Fibroblast of skin of left quadriceps (primary cell): Measurements from ENCODE around the gene FN1.

Experiments used
- DNase-seq, 2 experiments: peaks; one replicate each; pipeline ENCODE4 v3.0.0-alpha.2; 2013; ENCODE audit warnings: low read depth in 2 of 2

The FN1 gene

DNA sequence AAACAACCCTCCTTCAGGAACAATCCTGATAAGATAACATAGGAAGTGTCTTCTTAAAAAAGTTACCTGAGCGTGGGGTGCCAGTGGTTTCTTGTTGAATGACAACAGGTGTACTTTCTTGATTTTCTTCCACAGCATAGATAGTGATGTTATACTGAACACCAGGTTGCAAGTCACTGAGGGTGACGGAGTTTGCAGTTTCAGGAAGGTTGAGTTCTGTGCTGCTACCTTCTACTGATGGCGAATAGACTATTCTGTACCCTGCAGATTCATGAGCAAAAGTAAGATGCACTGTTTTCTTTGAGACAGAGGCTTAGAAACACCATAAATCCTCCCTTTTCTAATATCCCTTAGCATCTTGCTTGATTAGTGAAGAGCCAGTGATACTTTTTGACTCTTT lies 28.8 kb downstream of the FN1 start:
- no peak for DNase-seq

DNA sequence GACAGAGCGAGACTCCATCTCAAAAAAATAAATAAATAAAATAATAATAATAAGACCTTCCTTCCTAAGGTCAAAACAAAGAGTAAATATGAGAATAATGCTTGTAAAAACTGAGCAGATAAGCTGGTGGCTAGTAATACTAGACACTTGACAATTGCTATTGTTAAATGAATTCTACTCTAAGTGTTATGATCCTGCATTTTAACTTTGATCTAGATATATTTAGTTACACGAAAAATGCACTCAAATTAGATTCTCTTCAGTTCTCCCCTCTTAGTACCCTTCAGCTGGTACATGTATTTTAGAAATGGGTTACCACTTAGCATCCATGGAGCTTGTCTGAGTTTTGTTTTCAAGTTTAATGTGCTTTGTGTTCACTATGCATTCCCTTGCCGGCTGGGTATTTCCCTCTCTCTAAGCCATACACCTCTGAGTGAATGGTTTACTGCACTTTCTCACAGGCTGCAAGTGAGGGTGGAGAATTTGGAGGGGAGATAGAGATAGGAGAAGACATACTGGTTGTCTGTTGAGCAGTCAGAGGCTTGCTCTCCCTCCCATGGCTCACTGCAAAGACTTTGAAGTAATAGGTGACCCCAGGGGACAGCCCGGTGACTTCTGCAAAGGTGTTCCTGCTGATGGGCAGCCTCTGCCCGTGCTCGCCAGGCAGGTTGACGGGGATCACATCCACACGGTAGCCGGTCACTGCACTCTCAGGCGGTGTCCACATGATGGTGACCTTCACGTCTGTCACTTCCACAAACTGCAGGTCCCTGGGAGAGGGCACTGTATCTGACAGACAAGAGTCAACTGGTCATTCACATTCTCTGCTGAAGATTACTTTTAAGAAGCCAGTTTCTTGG lies 29.9 kb downstream of the FN1 start:
- no peak for DNase-seq

DNA sequence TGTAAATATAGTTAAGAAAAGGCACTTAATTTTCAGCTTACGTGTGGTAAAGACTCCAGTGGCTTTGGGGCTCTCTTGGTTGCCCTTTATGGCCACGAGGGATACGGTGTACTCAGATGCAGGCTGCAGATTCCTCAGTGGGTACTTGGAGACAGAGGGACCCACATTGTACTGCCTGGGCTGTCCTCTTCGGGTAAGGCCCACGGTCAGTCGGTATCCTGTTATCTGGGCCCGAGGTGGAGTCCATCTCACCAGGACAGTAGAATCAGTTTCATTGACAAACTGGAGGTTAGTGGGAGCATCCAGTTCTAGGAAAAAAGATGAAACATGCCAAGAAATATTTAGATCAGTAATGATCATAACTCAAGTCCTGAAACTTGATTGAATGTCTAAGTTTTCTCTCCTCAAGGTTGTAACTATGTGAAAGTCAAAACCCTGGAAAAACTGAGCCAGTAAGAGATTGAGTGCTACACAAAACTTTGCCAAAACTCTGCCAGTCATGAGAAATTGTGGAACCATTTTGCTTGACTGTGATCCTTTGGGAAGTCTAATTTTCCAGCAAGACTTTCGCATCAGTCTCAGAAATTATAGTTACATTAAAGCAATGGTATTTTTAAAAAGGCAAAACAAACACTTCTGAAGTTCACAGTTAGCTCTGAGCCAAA lies 31.4 kb downstream of the FN1 start:
- no peak for DNase-seq

DNA sequence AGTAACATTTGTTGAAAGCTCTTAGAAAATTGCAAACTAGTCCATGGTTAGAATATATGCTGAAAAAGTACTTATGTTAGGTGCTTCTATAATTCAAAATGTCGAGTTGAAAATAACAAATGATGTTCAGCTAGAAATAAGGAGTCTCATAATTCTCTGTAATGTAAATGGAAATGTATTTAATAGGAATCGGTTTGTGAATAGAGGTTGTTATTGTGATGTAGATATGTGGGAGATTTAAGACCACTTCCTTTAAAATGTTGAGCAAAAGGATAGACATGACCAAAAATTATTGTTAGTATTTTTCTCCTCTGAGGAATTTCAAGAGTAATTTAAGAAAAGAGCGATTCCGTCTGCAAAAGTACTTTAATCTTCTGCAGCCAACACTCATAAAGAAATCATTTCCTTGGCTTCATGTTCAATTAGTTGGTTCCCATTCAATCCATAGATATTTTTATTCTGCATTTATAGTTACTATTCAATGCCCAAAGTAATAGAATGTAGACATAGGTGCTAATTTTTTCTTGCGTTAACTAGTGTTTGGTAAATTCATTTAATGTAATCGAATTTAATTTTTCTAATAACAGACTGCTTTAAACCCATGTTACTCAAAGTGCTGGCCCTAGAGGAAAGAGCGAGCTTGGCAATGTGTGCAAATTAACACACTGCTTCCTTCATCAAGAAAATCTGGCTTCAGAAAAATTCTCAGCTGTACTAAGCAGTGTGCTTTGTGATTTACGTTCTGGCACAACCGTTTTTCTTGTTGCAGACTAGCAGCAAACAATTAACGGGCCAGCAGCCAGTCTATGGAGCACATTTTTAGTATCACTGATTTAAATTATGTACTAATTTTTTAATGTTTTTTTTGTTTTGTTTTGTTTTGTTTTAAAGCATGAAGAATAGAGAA lies 32.2 kb downstream of the FN1 start:
- DNase-seq, result no peak

DNA sequence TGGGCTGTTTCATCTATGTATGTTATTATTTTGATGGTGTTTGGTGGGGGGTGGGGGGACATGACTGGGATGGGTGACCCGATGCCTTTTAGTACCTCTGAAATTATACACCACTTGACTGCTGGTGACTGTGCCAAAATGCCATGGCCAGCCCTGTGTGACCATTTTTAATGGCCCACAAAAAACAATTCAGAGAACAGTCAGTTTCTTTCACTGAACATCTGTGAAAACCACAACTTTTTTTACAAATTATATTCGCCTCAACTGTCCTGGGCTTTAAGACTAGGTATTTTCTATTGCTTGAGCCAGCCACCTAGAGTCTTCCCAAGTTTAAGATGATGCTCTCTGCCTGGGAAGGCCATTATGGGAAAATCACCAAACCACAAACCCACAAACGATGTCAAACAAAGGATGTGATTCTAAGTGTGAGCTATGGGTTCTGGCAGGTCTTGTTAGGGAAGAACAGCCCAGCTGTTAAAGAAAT lies 33.9 kb downstream of the FN1 start:
- peak; percentile 82 to 86 for DNase-seq

DNA sequence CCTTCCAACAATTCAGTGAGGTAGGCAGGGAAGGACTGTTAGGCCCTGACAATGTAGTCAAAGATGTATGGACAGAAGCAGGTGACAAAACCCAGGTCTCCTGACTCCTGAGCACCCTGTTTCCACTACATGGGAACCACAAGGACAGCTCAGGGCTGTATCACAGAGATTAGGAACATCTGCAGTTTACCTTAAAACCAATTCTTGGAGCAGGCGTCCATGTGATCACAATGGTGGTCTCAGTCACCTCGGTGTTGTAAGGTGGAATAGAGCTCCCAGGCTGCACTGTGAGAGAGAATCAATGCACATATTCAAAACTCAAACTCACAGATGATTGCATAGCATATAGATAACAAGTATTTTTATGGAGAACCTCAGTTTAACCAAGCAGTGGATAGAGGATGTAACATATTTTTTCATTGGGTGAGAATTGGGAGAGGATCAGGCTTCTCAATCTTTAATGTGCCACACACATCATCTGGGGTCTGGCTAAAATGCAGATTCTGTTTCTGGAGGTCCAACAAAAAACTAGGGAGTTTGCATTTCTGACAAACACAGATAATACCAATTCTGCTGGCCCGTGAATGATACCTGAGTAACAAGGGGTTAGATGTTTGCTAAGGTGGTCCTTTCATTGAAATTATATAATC lies 36.7 kb downstream of the FN1 start:
- no peak for DNase-seq

DNA sequence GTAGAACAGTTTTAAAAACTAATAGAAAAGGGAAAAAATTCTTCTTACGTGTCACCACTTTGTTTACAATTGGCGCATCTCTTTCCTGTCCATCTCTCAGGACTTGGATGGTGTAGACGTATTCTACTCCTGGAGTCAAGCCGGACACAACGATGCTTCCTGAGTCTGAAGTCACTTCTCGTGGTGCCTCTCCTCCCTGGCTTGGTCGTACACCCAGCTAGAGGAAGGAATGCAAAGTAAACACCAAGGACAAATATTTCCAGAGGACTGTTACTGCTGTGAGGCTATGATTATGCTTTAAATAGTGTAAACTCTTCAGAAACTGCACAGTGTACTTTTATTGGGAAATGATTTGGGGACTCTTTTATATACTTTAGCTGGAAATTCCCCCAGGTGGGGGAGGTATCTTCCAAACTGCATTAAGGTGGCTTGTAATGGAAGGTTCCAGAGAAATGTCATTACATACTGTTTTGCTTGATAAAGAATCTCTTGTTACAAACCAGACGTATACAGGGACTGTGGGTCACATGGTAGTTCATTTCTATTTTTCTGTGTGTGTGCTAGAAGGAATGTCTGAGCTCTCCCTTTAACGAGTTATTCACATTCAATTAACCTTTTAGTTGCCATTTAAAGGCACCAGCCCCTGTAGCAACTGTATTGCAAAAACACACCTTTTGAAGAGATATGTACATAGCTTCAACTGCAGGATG lies 38.1 kb downstream of the FN1 start:
- DNase-seq, result no peak

DNA sequence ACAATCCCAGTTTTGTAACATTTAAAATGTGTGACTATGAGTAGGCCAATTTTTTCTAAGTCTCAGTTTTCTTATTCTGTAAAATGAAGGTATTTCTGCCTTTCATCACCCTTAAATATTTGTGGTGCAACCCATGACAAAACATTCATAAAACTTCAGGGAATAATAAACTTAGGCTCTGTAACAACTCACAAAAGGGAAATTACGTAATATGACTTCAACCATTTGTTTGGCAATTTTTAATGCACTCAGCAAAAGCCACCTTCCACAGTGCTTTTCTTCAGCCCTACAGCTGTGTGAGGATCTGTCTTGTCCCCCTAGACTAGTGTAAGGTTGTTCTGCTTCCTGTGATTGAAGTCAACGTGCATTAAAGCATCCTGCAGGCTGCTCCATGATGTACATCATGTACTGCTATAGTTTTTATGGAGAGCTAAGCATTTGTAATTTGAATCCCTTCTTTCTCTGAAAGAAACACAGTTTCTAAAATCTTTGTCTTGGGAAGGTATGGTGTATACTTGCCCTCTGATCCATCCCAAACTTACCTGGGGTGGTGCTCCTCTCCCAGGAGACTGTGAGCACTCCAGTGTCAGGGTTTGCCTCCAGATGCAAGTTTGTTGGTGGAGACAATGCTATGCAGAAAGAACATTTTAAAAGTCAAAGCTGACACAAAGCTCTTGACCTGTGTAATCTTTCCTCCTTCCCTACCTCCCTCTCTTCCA lies 39.1 kb downstream of the FN1 start:
- peak; percentile 86 for DNase-seq

DNA sequence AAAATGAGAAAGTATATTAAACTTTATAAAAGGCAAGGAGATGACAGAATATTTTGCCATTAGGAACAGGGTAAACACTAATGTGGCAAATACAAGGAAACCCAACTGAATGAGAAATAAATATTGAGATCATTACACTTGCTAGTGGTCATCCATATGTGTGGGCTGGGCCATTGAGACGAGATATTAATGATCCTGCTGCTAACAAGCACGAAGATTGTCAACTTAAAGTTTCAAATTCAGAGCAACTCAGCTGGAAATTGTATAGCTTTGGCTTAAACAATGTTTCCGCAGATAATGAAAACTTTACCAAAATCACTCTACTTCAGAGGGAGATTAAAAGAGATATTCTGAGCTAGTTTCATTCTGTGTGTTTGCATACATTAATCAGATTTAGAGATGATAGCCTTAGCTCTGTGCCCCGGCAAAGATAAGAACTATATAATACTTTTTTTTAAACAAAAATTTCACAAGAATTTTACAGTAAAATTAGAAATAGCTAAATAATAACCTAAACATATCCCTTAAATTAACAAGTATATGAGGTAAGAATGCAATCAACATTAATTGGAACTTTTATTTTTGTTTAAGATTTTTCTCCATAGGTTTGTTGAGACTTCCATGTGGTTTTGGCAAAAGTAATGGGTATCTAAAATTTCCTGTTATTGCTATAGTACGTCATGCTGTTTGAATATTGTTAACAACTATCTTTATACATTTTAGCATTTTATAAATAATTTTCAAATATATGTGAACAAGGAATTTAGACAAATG lies 40.0 kb downstream of the FN1 start:
- DNase-seq, result no peak

DNA sequence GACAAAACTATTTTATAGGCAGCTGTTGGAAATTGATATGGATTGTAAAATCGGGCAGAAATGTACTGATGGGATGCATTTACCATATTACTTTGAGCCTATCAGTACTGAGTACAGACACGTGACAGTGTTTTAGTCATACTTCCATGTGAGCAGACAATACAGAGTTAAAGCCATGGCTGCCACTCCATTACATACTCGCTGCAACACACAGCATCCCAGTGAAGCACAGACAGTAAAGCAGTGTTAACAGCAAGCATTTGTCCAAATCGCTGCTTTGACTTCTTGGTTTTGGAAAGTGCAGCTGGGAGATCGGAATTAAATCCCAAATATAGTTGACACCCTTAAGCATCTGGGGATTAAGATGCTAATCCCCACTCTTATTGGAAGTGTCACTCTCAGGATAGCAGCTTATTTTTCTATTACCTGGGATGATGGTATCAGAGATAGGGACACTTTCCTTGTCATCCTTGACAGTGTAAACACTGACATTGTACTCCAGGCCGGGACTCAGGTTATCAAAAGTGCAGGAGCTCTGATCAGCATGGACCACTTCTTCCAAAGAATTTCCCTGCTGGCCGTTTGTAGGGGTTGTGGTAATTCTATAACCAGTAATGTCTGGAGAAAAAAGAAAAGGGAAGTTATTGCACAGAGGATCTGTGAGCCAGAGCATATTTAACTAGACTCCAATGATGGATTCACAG lies 41.6 kb downstream of the FN1 start:
- no peak for DNase-seq

DNA sequence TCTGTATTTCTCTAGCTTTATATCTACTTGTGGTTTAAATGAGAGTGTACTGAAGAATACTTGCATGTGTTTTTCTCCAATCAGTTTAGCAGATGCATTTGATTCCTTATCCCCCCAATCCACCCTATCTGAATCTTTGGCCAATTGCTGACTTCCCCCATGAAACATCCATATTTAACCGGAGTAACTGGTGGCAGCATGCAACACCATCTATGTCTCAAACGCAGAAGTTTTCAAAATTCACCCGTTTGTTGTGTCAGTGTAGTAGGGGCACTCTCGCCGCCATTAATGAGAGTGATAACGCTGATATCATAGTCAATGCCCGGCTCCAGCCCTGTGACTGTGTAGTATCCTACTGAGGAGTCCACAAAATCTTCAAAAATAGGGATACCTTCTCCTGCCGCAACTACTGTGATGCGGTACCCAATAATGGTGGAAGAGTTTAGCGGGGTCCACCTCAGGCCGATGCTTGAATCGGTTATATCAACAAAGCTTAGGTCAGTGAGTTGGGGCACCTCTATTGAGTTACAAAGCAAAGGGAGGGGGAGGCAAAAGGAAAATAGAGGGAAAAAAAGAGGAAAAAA lies 43.1 kb downstream of the FN1 start:
- DNase-seq, result no peak

DNA sequence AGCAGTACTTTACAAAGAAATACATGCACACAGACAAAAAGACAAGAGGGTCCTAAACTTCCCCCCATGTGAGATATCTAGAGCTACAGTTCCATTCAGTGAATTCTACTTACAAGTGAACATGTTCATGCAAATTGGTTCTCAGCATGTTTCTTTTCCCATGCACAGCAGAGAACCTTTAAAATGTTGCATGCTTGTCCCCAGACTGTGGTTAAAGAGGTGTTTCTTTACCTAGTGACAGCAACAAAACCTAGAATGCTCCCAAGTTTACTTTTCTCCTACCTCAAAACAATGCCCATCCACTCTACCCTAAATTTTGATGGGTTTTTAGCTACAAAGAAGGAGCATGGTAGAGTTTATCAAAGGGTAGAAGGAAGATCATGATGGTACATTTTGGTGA lies 43.7 kb downstream of the FN1 start:
- DNase-seq, result no peak

DNA sequence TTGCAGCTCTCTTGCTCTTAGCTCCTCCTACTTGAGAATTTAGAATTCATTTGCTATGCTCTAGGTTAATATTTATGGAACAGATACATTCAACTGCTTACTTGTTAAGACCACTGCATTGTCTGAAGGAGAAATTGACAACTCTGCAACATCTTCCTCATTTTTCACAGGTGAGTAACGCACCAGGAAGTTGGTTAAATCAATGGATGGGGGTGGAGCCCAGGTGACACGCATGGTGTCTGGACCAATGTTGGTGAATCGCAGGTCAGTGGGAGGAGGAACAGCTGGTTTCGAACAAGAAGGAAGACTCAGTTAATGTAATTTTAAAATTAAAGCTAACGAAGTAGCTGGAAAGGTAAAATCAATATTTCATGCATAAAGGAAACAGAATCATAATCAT lies 44.3 kb downstream of the FN1 start:
- DNase-seq, result no peak

DNA sequence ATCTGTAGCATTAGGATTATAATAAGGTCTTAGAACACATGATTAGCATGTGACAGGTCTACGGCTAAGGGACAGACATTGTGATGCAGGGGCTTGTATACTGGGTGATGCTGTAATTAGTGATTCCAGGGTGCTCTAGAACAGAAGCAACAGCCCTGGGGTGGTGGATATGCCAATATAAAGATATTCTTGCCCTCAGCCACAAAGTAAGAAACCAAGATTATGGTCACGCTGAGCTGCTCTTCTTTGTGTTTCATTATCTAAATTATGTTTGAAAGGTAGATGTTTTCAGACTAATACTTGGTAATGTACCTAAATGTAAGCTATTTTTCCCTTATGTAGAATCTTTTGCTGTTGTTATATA lies 45.3 kb downstream of the FN1 start:
- no peak for DNase-seq

DNA sequence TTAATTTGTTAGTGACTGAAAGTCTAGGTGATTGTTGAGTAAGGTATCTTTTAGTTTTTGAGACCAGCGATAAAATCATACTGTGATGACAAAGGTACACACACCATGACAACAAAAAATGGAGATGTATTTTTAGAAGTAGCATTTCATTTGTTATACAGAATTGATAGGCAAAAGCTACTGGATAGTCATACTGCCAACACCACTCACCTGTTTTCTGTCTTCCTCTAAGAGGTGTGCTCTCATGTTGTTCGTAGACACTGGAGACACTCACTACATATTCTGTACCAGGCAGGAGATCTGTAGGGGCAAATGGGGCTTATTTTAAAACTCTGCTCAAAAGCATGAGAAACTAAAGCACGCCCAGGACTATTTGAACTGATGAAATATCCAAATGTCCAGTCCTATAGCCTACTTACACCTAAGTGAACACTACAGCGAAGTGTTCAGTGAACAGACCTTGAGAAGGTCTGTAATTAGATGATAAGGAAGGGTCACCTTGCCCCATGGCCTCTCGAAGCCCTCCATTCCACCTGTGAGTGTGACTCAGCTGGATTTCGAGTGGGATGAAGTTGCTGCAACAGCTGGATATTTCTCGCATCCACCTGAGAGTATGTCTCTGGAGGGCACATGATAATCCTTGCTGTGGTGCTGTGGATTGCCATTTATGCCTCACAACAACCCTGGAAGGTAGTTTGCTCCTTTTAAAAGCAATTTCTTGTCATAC lies 47.7 kb downstream of the FN1 start:
- no peak for DNase-seq

DNA sequence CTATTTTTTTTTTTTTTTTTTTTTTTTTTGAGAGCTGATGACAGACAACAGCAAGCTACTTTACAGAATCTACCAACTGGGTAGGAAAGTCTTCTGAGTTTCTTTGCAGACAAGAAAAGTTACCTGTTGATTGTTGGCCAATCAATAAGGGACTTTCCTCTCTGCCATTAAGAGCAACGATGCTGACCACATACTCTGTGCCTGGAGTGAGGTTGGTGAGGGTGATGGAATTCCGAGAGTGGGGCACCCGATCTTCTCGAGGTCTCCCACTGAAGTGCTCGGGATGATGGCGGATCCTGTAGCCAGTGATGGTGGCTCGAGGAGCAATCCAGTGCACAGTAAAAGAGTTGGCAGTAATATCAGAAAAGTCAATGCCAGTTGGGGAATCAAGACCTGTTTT lies 49.3 kb downstream of the FN1 start:
- DNase-seq, result no peak

DNA sequence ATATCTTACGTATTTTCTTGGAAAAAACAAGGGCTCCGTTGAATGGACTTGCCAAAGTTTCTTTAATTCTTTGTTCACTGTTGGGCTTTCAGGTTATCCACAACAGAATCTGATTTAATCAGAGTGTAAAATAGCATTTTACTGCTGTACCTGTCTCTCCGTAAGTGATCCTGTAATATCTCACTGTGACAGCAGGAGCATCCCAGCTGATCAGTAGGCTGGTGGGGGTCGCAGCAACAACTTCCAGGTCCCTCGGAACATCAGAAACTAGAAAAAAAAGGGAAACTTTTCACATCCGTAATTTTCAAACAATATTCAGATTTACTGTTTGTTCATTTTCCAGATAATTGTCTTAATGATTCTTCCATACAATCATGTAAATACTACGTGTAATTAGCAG lies 51.2 kb downstream of the FN1 start:
- DNase-seq, result no peak

DNA sequence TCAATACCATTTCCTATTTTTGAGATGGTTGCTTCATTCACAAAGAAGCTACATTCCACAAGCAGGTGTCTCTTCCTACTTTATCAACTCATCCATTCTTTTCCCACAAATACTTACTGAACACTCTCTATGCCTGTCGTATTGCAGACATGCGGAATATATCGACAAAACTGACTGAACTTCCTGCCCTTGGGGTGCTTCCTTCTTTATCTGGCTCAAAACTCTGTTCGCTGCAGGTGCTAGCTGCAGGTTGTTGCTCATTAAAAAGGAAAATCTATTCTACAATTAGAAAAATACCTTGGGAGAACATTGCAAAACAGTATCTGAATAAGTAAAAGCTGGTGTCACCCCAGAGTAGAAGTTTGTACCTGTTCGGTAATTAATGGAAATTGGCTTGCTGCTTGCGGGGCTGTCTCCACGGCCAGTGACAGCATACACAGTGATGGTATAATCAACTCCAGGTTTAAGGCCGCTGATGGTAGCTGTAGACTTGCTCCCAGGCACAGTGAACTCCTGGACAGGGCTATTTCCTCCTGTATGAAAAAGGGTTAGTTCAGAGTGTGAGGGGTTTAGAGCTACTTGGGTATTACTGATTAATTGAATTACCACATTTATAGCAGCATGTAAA lies 52.1 kb downstream of the FN1 start:
- no peak for DNase-seq
